ENCODE measurements around the gene RD3L. TPM values are rescaled to one million over a fixed set of nuclear protein-coding genes. Genes with fewer than 3 reads are reported as not detected.

RD3L gene
- total and polyA plus RNA-seq, 9 of the 15 experiments (the other 6 are each of a cell fraction or from before 2014, with no cell fraction given), result 0.14 TPM; not detected in 8

- Histone ChIP-seq H2AFZ (ENCODE audit: low read depth, low read length) (no peak overlapping the region), H3K36me3 (ENCODE audit: control insufficient read depth, insufficient read depth, low read length) (peaks cover 67% of the 10 kb centered on the region; the same call in 2 of the 3 replicates), H4K20me1 (replicated peaks; ENCODE audit: control insufficient read depth, insufficient read depth, low read length) (peaks cover 4% of the 10 kb centered on the region; the same call in 1 of the 2 replicates), H3K4me2 (ENCODE audit: insufficient read depth, low read length) (no peak overlapping the region), H3K9me3 (replicated peaks; ENCODE audit: control insufficient read depth, insufficient read depth, low read depth, low read length) (no peaks in the 10 kb centered on the region), H3K4me1 (replicated peaks in 1 of 2; ENCODE audit: control insufficient read depth in 2 of 2, insufficient read depth in 2 of 2, low read length in 2 of 2) (peaks cover 0 to 11% of the 10 kb centered on the region in 2 experiments; a peak in 3 of 5 replicates), H3K79me2 (ENCODE audit: control insufficient read depth, insufficient read depth, low read length) (peaks cover 54% of the 10 kb centered on the region), H3K9me1 (ENCODE audit: control insufficient read depth, insufficient read depth, low read length) (no peaks in the 10 kb centered on the region), H3K27me3 (ENCODE audit: control insufficient read depth in 2 of 2, insufficient read depth in 2 of 2, low read length in 2 of 2) (no peaks in the 10 kb centered on the region), H3K27ac (ENCODE audit: extremely low read depth, low read depth, low read length) (no peak overlapping the region), H3K9ac (ENCODE audit: insufficient read depth in 1 of 2, low read depth in 2 of 2, low read length in 2 of 2) (no peak overlapping the region), H3K4me3 (no peak overlapping the region)
- in situ Hi-C loops (cut with MboI) (no loop called here), intact Hi-C loops (cut with micrococcal nuclease) (no loop called here)
- FAIRE-seq, result no peak
- DNase-seq (ENCODE audit: extremely low read depth in 1 of 4, low spot score in 3 of 4), result no peak
- CTCF ChIA-PET (ENCODE audit: low intra/inter-chr PET ratio), result no interaction called here
- TF ChIP-seq POLR3G (IDR thresholded peaks at IDR 0.05; ENCODE audit: extremely low read depth, insufficient read length, insufficient replicate concordance), result no peak
- TF ChIP-seq E4F1 (CRISPR knock-in tag; IDR thresholded peaks at IDR 0.05; ENCODE audit: borderline replicate concordance), result no peak
- no peak for ATAC-seq
- no TSS peak for BruUV-seq (replicated peaks)
- 96% methylated on average over 7 of the region's 14 CpGs for WGBS (ENCODE audit: insufficient coverage, low coverage, missing lambda C conversion rate)
- POLR2A ChIA-PET, result interaction anchor here (0.5 to 1.2 kb wide), 4 partner anchors 9 to 119 kb away, joined by 3 read pairs; no protein-coding TSS in a partner anchor
These were observed 25.6 kb downstream of the RD3L start for GRCh38 chr14:103916636-103917262.
